WTC11 (cell line): Measurements from ENCODE around the gene DNAAF1. TPM values are rescaled to one million over a fixed set of nuclear protein-coding genes. Genes with fewer than 3 reads are reported as not detected.
A peak's percentile ranks its signal among the peaks of the same experiment; 100 is the strongest.
"Not testable (repeated sequence)": the region's sequence is repeated elsewhere in the genome, so short reads cannot be mapped to it uniquely, and the experiment has no call there.

Source experiments
- ATAC-seq: fragments of 200-7000 bp; cut with Tn5 transposase; 2 replicates; pipeline ENCODE4 v1.10.0; 2021; ENCODE audit warnings: mild to moderate bottlenecking, moderate library complexity
- CTCF ChIA-PET: fragments of 300-600 bp; sonication (Branson Sonifier 250); formaldehyde crosslinking; loops from one replicate; lab custom pipeline; 2021; ENCODE audit warnings: antibody characterized with exemption; lab: Charles Lee
- POLR2A ChIA-PET: fragments of 350-600 bp; sonication (Branson Sonifier 250); formaldehyde crosslinking; loops from one replicate; lab custom pipeline; 2021; ENCODE audit warnings: antibody characterized with exemption; lab: Charles Lee
- DNase-seq: peaks from one replicate; pipeline ENCODE4 v3.0.0; 2021; ENCODE audit warnings: low spot score
- H3K27ac Mint-ChIP-seq: 2 replicates; pipeline ENCODE4 v1.8.0; 2021; ENCODE audit warnings: mixed read lengths
- H3K27me3 Mint-ChIP-seq: 2 replicates; pipeline ENCODE4 v1.8.0; 2021; ENCODE audit warnings: low read depth, mild to moderate bottlenecking, moderate library complexity, mixed read lengths
- H3K36me3 Mint-ChIP-seq: 2 replicates; pipeline ENCODE4 v1.8.0; 2021; ENCODE audit warnings: mixed read lengths
- H3K4me1 Mint-ChIP-seq: 2 replicates; pipeline ENCODE4 v1.8.0; 2022; ENCODE audit warnings: mixed read lengths
- H3K4me3 Mint-ChIP-seq: 2 replicates; pipeline ENCODE4 v1.8.0; 2021; ENCODE audit warnings: mild to moderate bottlenecking, moderate library complexity, mixed read lengths
- H3K9me3 Mint-ChIP-seq: 2 replicates; pipeline ENCODE4 v1.8.0; 2021; ENCODE audit warnings: mixed read lengths
- ATF1 ChIP-seq: sonication (generic); formaldehyde crosslinking; IDR thresholded peaks from 2 replicates; pipeline ENCODE4 v1.8.1; 2023; ENCODE audit warnings: mild to moderate bottlenecking, moderate library complexity, missing genetic modification reagents
- CBFB ChIP-seq: sonication (generic); formaldehyde crosslinking; IDR thresholded peaks from 2 replicates; pipeline ENCODE4 v1.8.1; 2022; ENCODE audit warnings: mild to moderate bottlenecking, low read depth, missing genetic modification reagents
- EMX1 ChIP-seq: fragments of 250-450 bp; sonication (Bioruptor Pico); IDR thresholded peaks from 2 replicates; pipeline ENCODE4 v1.8.0; 2021; ENCODE audit warnings: mild to moderate bottlenecking
- ETV6 ChIP-seq: sonication (generic); formaldehyde crosslinking; IDR thresholded peaks from 2 replicates; pipeline ENCODE4 v1.8.1; 2022; ENCODE audit warnings: mild to moderate bottlenecking, missing genetic modification reagents
- FOXK1 ChIP-seq: sonication (generic); formaldehyde crosslinking; IDR thresholded peaks from 2 replicates; pipeline ENCODE4 v1.8.0; 2022; ENCODE audit warnings: mild to moderate bottlenecking, moderate library complexity, missing genetic modification reagents
- HMGA2 ChIP-seq: fragments of 250-450 bp; sonication (Bioruptor Pico); IDR thresholded peaks from 2 replicates; pipeline ENCODE4 v1.4.0; 2021; ENCODE audit warnings: mild to moderate bottlenecking, moderate library complexity
- IRF2 ChIP-seq: sonication (generic); formaldehyde crosslinking; IDR thresholded peaks from 2 replicates; pipeline ENCODE4 v1.8.0; 2022; ENCODE audit warnings: low read depth, missing genetic modification reagents, borderline replicate concordance
- JUN ChIP-seq: sonication (generic); formaldehyde crosslinking; IDR thresholded peaks from 2 replicates; pipeline ENCODE4 v1.8.0; 2023; ENCODE audit warnings: mild to moderate bottlenecking, missing genetic modification reagents
- MYBL2 ChIP-seq: sonication (generic); formaldehyde crosslinking; IDR thresholded peaks from 2 replicates; pipeline ENCODE4 v1.8.1; 2023; ENCODE audit warnings: mild to moderate bottlenecking, moderate library complexity, missing genetic modification reagents
- NFE2L1 ChIP-seq: sonication (generic); formaldehyde crosslinking; IDR thresholded peaks from 2 replicates; pipeline ENCODE4 v1.8.1; 2023; ENCODE audit warnings: missing genetic modification reagents
- NR1H2 ChIP-seq: sonication (generic); formaldehyde crosslinking; IDR thresholded peaks from 2 replicates; pipeline ENCODE4 v1.9.0; 2021; ENCODE audit warnings: mild to moderate bottlenecking, moderate library complexity, missing genetic modification reagents
- SMAD3 ChIP-seq: sonication (generic); formaldehyde crosslinking; IDR thresholded peaks from 2 replicates; pipeline ENCODE4 v1.8.0; 2022; ENCODE audit warnings: missing genetic modification reagents, mild to moderate bottlenecking, borderline replicate concordance
- SP1 ChIP-seq: sonication (generic); formaldehyde crosslinking; conservative IDR thresholded peaks from 2 replicates; pipeline ENCODE4 v1.8.1; 2022; ENCODE audit warnings: missing genetic modification reagents
- ZNF121 ChIP-seq: sonication (generic); formaldehyde crosslinking; IDR thresholded peaks from 2 replicates; pipeline ENCODE4 v1.8.0; 2023; ENCODE audit warnings: missing genetic modification reagents
- ZNF263 ChIP-seq: sonication (generic); formaldehyde crosslinking; IDR thresholded peaks from 2 replicates; pipeline ENCODE4 v1.8.1; 2022; ENCODE audit warnings: low read depth, mild to moderate bottlenecking, moderate library complexity, missing genetic modification reagents
- ZNF416 ChIP-seq: fragments of 250-450 bp; sonication (Bioruptor Pico); IDR thresholded peaks from 2 replicates; pipeline ENCODE4 v1.9.0; 2021; ENCODE audit warnings: mild to moderate bottlenecking, inconsistent platforms
- total RNA-seq: library from RNA; stranded (reverse); gene quantifications from 3 replicates; pipeline ENCODE4 v1.2.3, GENCODE V29; 2021
- TF ChIP-seq, protein P1 (sequence below): fragments of 250-450 bp; sonication (Bioruptor Pico); conservative IDR thresholded peaks from 2 replicates; pipeline ENCODE4 v1.9.0; 2021; ENCODE audit warnings: mild to moderate bottlenecking
- TF ChIP-seq, protein P2 (sequence below): sonication (generic); formaldehyde crosslinking; IDR thresholded peaks from 2 replicates; pipeline ENCODE4 v1.8.1; 2023; ENCODE audit warnings: mild to moderate bottlenecking, missing genetic modification reagents, moderate library complexity
- TF ChIP-seq, protein P3 (sequence below): sonication (generic); formaldehyde crosslinking; IDR thresholded peaks from 2 replicates; pipeline ENCODE4 v1.8.0; 2022; ENCODE audit warnings: mild to moderate bottlenecking, missing genetic modification reagents
- TF ChIP-seq, protein P4 (sequence below): sonication (generic); formaldehyde crosslinking; IDR thresholded peaks from 2 replicates; pipeline ENCODE4 v1.8.1; 2022; ENCODE audit warnings: mild to moderate bottlenecking, missing genetic modification reagents, moderate library complexity, borderline replicate concordance
- TF ChIP-seq, protein P5 (sequence below): fragments of 250-450 bp; sonication (Bioruptor Pico); IDR thresholded peaks from 2 replicates; pipeline ENCODE4 v1.8.0; 2021; ENCODE audit warnings: mild to moderate bottlenecking

Gene DNAAF1
- total RNA-seq, 1 experiment from 2014 or later: 0.20 TPM

DNA sequence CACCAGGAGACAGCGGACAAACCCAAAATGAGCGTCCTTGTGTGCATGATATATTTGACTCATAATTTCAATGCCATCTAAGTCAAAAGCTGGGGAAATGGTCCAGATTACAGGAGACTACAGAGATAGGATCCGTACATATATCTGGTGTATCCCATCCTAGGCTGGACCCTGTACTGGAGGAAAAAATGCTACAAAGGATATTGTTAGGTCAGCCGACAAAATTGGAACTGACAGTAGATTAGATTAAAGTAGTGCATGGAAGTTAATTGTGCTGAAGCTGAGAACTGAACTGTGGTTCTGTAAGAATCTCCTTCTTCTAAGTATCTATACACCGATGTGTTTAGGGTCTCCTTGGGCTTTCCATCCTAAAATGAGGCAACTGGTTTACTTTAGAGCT lies 70.4 kb downstream of the DNAAF1 start:
- H3K36me3 Mint-ChIP-seq: no peaks in the 10 kb centered on the region
- TF ChIP-seq JUN (CRISPR knock-in tag): no peak
- TF ChIP-seq, protein P1, sequence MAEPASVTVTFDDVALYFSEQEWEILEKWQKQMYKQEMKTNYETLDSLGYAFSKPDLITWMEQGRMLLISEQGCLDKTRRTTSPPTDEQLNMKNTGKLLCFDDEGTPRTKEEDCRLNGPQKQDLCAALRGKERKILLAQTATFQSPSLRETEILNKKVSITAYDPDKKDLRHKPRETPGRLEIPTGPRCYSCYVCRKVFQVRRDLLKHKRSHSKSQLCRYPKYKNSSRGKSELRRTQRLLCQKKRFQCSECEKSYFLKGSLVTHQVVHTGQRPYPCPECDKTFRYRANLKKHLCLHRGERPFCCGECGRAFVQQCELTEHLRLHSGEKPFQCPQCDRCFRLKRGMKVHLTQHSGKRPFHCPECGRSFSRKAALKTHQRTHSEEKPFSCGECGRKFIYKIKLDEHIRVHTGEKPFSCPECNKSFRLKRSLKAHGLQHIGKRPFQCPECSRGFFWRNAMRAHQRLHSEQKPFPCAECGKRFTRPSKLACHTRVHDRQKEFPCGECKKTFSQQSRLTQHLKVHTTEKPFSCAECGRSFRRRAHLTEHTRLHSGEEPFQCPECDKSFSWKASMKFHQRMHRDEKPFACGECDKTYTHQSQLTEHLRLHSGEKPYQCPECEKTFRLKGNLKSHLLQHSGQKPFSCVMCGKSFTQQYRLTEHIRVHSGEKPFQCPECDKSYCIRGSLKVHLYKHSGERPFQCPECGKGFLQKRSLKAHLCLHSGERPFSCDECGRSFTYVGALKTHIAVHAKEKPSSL (CRISPR knock-in tag): no peak
- no peak for TF ChIP-seq NR1H2 (CRISPR knock-in tag)
- TF ChIP-seq IRF2 (CRISPR knock-in tag): no peak
- no peak for TF ChIP-seq NFE2L1 (CRISPR knock-in tag)
- no peak for TF ChIP-seq MYBL2
- TF ChIP-seq, protein P2, sequence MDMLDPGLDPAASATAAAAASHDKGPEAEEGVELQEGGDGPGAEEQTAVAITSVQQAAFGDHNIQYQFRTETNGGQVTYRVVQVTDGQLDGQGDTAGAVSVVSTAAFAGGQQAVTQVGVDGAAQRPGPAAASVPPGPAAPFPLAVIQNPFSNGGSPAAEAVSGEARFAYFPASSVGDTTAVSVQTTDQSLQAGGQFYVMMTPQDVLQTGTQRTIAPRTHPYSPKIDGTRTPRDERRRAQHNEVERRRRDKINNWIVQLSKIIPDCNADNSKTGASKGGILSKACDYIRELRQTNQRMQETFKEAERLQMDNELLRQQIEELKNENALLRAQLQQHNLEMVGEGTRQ (CRISPR knock-in tag): no peak
- TF ChIP-seq, protein P3, sequence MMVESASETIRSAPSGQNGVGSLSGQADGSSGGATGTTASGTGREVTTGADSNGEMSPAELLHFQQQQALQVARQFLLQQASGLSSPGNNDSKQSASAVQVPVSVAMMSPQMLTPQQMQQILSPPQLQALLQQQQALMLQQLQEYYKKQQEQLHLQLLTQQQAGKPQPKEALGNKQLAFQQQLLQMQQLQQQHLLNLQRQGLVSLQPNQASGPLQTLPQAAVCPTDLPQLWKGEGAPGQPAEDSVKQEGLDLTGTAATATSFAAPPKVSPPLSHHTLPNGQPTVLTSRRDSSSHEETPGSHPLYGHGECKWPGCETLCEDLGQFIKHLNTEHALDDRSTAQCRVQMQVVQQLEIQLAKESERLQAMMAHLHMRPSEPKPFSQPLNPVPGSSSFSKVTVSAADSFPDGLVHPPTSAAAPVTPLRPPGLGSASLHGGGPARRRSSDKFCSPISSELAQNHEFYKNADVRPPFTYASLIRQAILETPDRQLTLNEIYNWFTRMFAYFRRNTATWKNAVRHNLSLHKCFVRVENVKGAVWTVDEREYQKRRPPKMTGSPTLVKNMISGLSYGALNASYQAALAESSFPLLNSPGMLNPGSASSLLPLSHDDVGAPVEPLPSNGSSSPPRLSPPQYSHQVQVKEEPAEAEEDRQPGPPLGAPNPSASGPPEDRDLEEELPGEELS (CRISPR knock-in tag): no peak
- no peak for TF ChIP-seq ETV6
- TF ChIP-seq, protein P4, sequence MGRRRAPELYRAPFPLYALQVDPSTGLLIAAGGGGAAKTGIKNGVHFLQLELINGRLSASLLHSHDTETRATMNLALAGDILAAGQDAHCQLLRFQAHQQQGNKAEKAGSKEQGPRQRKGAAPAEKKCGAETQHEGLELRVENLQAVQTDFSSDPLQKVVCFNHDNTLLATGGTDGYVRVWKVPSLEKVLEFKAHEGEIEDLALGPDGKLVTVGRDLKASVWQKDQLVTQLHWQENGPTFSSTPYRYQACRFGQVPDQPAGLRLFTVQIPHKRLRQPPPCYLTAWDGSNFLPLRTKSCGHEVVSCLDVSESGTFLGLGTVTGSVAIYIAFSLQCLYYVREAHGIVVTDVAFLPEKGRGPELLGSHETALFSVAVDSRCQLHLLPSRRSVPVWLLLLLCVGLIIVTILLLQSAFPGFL: no peak
- no peak for TF ChIP-seq CBFB
- no peak for TF ChIP-seq SP1 (CRISPR knock-in tag)
- no peak for TF ChIP-seq FOXK1 (CRISPR knock-in tag)
- TF ChIP-seq, all 79 proteins: peak for 0
- no peak overlapping the region for H3K4me3 Mint-ChIP-seq
- no peak overlapping the region for H3K27ac Mint-ChIP-seq
- no peaks in the 10 kb centered on the region for H3K9me3 Mint-ChIP-seq
- DNase-seq: no peak
- ChIA-PET POLR2A (no interaction called here), CTCF (no interaction called here)
- no peaks in the 10 kb centered on the region for H3K27me3 Mint-ChIP-seq
- ATAC-seq: no peak
- H3K4me1 Mint-ChIP-seq: peaks cover 9% of the 10 kb centered on the region

DNA sequence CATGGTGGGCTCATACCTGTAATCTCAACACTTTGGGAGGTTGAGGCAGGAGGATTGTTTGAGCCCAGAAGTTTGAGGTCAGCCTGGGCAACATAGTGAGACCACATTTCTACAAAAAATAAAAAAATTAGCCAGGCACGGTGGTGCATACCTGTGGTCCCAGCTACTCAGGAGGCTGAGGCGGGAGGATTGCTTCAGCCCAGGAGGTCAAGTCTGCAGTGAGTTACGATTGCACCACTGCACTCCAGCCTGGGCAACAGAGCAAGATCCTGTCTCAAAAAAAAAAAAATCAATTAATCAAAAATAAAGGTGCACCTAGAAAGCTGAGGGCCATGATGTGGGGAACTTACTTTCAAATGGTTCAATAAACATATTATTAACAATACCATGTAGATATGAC lies 71.0 kb downstream of the DNAAF1 start:
- not testable (repeated sequence) for H3K4me3 Mint-ChIP-seq, DNase-seq

DNA sequence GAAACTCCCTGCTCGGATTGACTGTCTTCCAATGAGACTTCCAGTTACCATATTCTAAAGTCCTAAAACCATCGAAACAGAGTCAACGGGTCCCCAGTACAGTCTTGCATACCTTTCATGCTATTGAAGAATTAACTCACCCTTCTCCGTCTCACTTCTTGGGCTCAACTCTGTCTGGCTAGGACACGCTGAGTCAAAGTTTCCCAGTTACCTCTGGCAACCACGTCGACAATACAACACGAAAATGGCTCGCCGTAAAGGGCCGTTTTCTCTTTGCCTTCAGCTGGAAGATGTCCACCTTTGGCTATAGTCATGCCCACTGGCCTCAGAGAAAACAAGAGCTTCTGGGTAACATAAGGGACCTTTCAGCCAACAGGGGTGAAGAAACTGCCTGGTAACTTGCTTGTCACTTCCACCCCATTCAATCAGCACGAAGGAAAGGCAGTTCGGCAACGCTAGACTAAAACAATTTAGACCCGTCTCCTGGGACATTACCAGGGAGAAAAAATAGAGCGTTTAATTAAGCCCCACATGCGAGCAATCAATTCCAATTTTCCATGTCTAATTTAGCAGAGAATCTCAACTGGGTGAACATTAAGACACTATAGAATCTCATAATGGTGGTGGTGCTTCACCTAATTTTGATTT lies 73.2 kb downstream of the DNAAF1 start:
- ATAC-seq: no peak
- no peak for DNase-seq
- ChIA-PET POLR2A (no interaction called here), CTCF (interaction anchor here (0.8 to 1.5 kb wide), 3 partner anchors 10 to 145 kb away, joined by 4 to 6 read pairs (median 4); no protein-coding TSS in a partner anchor)
- no peaks in the 10 kb centered on the region for H3K36me3 Mint-ChIP-seq
- H3K4me3 Mint-ChIP-seq: no peak overlapping the region
- peaks cover 9% of the 10 kb centered on the region for H3K4me1 Mint-ChIP-seq
- H3K27ac Mint-ChIP-seq: peak overlapping the region; percentile 34; the same call in 1 of the 2 replicates
- no peaks in the 10 kb centered on the region for H3K27me3 Mint-ChIP-seq
- no peak for TF ChIP-seq ATF1 (CRISPR knock-in tag)
- no peak for TF ChIP-seq ZNF263
- TF ChIP-seq, protein P5, sequence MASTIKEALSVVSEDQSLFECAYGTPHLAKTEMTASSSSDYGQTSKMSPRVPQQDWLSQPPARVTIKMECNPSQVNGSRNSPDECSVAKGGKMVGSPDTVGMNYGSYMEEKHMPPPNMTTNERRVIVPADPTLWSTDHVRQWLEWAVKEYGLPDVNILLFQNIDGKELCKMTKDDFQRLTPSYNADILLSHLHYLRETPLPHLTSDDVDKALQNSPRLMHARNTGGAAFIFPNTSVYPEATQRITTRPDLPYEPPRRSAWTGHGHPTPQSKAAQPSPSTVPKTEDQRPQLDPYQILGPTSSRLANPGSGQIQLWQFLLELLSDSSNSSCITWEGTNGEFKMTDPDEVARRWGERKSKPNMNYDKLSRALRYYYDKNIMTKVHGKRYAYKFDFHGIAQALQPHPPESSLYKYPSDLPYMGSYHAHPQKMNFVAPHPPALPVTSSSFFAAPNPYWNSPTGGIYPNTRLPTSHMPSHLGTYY (CRISPR knock-in tag): no peak
- TF ChIP-seq HMGA2 (CRISPR knock-in tag): no peak
- no peak for TF ChIP-seq EMX1 (CRISPR knock-in tag)
- TF ChIP-seq SMAD3: no peak
- TF ChIP-seq ZNF416 (CRISPR knock-in tag): no peak
- TF ChIP-seq, all 79 proteins: peak for 0
- H3K9me3 Mint-ChIP-seq: no peaks in the 10 kb centered on the region

More for the DNA sequence above, 71.0 kb downstream of the DNAAF1 start:
- POLR2A ChIA-PET, ATAC-seq, H3K9me3 Mint-ChIP-seq, H3K4me1 Mint-ChIP-seq, H3K27me3 Mint-ChIP-seq, H3K27ac Mint-ChIP-seq, H3K36me3 Mint-ChIP-seq: not testable (repeated sequence)
- CTCF ChIA-PET: interaction anchor here (0.7 kb wide), 1 partner anchor 153 kb away, joined by 4 read pairs; no protein-coding TSS in a partner anchor
- TF ChIP-seq ZNF121: peak; percentile 54; the same call in 1 of the 2 replicates
